Effector CD8-positive, alpha-beta T cell (primary cell): ENCODE results near the gene NR1H2.
A peak's percentile ranks its signal among the peaks of the same experiment; 100 is the strongest.

Source experiments
- DNase-seq: peaks from one replicate; lab custom pipeline; 2025; lab: John Stamatoyannopoulos, UW

The NR1H2 gene

GRCh38 chr19:50422397-50423278 lies 46.4 kb downstream of the NR1H2 start:
- DNase-seq = no peak

- no peak for DNase-seq
Observed at GRCh38 chr19:50423279-50424113, 47.2 kb downstream of the NR1H2 start.

DNA sequence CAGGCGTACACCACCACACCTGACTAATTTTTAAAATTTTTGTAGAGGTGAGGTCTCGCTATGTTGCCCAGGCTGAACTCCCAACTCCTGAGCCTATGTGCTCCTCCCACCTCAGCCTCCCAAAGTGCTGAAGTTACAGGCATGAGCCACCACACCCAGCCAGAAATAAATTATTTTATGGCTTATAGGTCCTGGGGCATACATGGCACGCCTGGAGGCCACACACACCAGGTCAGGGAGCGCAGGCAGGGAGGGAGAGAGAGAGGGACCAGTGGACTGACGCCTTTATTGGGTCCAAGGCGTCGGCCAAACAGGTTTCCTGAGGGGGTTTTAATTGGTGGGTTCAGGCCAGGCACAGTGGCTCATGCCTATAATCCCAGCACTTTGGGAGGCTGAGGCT lies 49.3 kb downstream of the NR1H2 start:
- no peak for DNase-seq

GRCh38 chr19:50427318-50427925 lies 51.2 kb downstream of the NR1H2 start:
- DNase-seq = no peak

DNA sequence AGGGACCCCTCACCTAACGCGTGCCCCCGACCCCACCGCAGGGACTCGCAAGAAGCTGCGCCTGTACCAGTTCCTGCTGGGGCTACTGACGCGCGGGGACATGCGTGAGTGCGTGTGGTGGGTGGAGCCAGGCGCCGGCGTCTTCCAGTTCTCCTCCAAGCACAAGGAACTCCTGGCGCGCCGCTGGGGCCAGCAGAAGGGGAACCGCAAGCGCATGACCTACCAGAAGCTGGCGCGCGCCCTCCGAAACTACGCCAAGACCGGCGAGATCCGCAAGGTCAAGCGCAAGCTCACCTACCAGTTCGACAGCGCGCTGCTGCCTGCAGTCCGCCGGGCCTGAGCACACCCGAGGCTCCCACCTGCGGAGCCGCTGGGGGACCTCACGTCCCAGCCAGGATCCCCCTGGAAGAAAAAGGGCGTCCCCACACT lies 51.8 kb downstream of the NR1H2 start:
- peak; percentile 4 for DNase-seq

GRCh38 chr19:50428772-50429463 lies 52.7 kb downstream of the NR1H2 start:
- no peak for DNase-seq

DNA sequence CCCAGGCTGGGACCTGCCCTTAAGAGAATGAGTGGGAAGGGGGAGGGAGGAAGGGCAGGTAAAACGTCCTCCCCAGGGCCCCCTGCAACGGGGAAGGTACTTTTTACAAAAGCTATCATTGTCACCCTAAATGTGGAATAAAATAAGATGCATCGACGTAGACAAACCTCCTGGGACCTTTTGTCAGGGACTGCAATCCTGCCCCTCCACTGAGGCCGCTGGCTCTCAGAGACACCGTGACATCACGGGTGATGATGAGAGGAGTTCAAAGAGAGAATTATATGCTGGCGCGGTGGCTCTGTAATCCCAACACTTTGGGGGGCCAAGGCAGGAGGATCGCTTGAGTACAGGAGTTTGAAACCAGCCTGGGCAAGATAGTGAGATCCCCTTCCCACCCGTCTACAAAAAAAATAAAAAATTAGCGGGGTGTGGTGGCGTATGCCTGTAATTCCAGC lies 54.7 kb downstream of the NR1H2 start:
- no peak for DNase-seq

DNA sequence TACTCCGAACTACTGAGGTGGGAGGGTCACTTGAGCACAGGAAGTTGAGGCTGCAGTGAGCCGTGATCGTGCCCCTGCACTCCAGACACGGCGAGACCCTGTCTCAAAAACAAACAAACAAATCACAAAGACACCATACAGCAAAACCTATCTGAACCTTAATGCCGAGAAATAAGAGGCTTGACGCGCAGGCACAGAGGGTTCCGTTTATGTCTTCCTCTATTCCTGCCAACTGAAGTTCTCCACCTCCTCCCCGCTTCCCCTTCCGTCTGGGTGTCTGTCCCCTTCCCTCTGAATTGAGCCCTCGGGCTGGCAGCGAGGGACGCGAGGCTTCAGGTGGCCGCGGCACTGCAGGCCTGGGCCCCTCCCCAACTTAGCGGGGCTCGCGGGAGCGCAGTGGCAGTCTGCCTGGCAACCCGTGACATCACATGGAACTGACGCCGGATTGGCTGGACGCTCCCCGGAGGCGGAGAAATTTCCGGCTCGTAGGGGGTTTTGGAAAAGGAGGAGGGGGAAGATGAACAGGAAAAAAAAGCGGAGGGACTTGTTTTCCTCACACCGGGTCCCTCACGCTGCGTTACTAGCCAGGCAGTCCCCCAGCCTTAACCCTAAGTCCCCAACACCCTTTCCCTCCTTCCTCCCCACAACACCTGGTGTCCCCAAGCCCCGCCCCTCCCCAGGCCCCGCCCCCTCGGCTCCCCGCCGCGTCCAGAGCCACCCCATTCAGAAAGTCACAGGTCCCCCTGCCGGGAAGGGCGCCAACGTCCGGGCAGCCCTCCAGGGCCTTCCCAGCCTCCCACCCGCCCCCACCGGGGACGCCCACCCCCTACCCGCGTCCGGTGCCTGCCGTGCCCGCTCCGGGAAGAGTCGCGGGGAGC lies 55.3 kb downstream of the NR1H2 start:
- DNase-seq = peak; percentile 83

DNA sequence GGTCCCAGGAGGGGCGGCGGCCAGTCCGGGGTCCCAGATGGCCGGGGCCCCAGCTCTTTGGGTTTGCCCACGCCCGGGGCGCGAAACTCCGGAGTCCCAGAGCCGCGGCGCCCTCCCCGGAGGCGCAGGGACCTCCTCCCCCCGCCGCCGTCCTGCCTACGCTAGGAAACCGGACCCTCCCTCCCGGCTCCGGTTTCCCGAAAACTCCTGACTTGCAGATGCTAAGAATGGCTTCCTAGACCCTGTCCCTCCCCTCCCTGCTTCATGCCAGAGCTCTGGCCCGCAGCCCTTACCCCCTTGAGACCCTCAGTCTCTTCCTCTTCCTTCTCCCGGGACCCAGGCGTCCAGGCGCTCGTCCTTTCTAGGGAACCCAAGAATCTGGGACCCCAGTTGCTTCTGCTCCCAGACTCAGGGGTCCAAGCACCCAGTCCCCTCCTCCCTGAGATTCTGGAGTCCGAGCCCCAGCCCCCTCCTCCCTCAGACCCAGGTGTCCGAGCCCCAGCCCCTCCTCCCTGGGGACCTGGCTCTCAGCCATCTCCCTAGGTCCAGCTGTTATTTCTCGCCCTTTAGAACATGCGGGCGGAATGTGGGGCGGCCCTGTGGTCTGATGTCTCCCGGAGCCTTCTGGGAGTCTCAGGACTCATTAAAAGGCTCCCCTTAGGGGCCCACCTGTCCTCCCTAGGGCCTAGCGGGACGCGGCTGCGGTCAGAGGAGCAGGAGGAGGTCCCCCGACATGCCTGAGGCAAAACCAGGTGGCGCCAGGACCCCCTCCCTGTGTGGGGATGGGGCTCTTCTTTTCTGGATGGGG lies 56.2 kb downstream of the NR1H2 start, which contains the start of gene MYBPC2:
TSS of gene MYBPC2 (plus strand) at position 672 of the 808 bp plus-strand sequence. CDS start at position 734, 62 bp downstream.
- no peak for DNase-seq
